ENCODE results near the gene CYP24A1. TPM values are rescaled to one million over a fixed set of nuclear protein-coding genes. Genes with fewer than 3 reads are reported as not detected.

The CYP24A1 gene
- total and polyA plus RNA-seq, 2 of the 13 experiments (the other 11 are each of a cell fraction or from before 2014, with no cell fraction given), result 9.4 to 32.7 TPM

- no peak for TF ChIP-seq ZNF318 (CRISPR knock-in tag; IDR thresholded peaks at IDR 0.05)
- TF ChIP-seq SRSF9 (IDR thresholded peaks at IDR 0.05; ENCODE audit: borderline replicate concordance, insufficient read depth, low read depth, low read length, poor library complexity, severe bottlenecking), result no peak
- TF ChIP-seq ZNF766 (CRISPR knock-in tag; IDR thresholded peaks at IDR 0.05; ENCODE audit: borderline replicate concordance), result no peak; the same call in 1 of the 2 replicates
- no peak for TF ChIP-seq RFX1 (IDR thresholded peaks at IDR 0.05)
- peak; percentile 83; the same call in 1 of the 2 replicates for TF ChIP-seq ZBTB7B (CRISPR knock-in tag; IDR thresholded peaks at IDR 0.05)
- no peak for TF ChIP-seq ZBTB46 (CRISPR knock-in tag; IDR thresholded peaks at IDR 0.05; ENCODE audit: borderline replicate concordance)
- TF ChIP-seq ARNT2 (CRISPR knock-in tag; IDR thresholded peaks at IDR 0.05; ENCODE audit: low read depth), result peak; percentile 89
- peak; percentile 92 for TF ChIP-seq ZNF724P (CRISPR knock-in tag; IDR thresholded peaks at IDR 0.05; ENCODE audit: borderline replicate concordance)
- TF ChIP-seq SSRP1 (CRISPR knock-in tag; IDR thresholded peaks at IDR 0.05), result peak; percentile 97; the same call in 1 of the 2 replicates
- peak; percentile 95; the same call in 1 of the 2 replicates for TF ChIP-seq KDM3A (CRISPR knock-in tag; IDR thresholded peaks at IDR 0.05; ENCODE audit: low read depth)
- TF ChIP-seq TEAD2 (CRISPR knock-in tag; IDR thresholded peaks at IDR 0.05), result no peak
- TF ChIP-seq BATF2 (CRISPR knock-in tag; IDR thresholded peaks at IDR 0.05), result 0 out of 2 replicates have a peak, but pooled peaks have one; percentile 66
- TF ChIP-seq ZFP41 (CRISPR knock-in tag; IDR thresholded peaks at IDR 0.05; ENCODE audit: borderline replicate concordance), result peak; percentile 82; the same call in 1 of the 2 replicates
Observed at GRCh38 chr20:54103762-54104600, 69.8 kb downstream of the CYP24A1 start (continued).
